TTC549 (cell line): ENCODE results near the gene LRRC15.

ENCODE experiments used
- FAIRE-seq: peaks from 2 replicates; lab custom pipeline; 2012; peaks lifted over from hg19 to GRCh38; lab: Jason Lieb, UNC

Gene LRRC15

DNA sequence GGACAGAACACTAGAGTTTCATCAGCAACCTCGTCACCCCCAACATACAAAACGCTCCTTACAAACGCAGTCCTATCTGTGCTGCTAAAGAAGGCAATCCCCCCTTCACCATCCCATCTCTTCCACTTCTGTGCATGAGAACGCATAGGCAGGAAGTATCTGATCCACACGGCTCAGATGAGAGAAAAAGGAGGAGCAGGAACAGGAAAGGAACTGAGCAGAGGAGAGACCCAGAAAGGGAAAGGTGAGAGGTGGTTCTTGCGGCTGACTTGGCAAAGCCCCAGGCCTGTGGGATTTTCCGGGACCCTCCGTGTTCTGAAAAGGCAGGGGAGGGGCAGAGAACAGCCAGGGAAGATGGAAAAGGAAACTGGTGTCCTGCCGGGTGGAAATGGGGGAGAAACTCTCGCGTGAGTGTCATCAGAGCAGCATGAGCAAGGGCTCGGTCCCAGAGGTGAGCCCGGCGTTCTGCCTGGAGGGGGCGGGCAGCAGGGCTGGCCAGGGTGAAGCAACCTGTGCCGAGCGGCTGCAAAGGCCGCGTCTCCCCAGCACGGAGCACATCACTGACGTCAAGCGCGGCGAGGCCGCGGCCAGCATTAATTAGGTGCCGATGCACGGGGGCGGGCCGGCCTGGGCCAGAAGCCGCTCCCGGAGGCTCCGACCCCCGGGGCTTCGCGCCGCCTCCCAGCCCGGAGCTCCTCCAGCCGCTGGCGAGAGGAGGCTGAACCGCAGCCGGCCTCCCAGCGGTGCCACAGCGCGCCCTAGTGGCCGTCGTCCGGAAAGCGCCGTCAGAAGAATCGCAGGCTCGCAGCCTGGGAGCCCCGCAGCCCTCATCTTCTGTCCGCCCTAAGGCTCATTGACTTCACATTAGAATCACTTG lies 54.2 kb downstream of the LRRC15 start:
- FAIRE-seq: no peak

GRCh38 chr3:194314388-194315068 lies 55.0 kb downstream of the LRRC15 start:
- FAIRE-seq: no peak

GRCh38 chr3:194313560-194314387 lies 55.8 kb downstream of the LRRC15 start:
- FAIRE-seq: no peak

DNA sequence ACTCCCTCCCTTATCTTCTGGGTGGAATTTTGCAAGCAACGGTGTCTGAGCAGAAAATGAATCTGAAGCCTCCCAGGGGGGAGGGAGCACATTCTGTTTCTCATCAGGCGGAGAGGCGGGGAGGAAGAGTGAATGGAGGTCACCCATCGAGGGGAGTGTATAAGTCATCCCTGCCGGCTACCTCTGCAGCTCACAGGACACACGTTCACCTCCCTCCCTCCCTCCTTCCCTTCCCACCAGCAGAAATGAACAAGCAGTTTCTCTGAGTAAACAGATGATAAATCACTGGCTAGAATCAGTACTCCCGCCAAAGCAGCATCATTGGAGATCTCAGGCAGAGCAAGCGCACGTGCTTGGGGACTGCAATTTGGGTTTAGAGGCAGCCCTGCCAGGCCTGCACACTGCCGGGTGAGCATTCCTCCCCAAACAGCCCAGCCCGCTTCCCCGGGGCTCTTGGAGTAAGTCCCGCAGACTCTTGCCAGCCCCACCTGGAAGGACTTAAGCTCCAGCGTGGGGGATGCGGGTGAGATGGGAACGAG lies 56.7 kb downstream of the LRRC15 start:
- no peak for FAIRE-seq

GRCh38 chr3:194312186-194312742 lies 57.3 kb downstream of the LRRC15 start:
- FAIRE-seq: no peak

DNA sequence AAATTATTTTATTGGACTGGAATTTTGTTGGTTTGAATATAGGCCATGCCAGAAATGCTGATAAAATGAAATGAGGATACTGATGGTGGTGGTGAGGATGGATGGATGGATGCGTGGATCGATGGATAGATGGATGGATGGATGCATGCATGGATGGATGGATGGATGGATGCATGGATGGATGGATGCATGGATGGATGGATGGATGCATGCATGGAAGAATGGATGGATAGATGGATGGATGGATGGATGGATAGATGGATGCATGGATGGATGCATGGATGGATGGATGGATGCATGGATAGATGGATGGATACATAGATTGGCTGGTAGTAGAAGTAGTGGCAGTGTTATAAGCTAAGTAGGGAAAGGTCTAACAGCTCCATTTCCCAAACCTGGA lies 58.5 kb downstream of the LRRC15 start:
- FAIRE-seq: no peak

DNA sequence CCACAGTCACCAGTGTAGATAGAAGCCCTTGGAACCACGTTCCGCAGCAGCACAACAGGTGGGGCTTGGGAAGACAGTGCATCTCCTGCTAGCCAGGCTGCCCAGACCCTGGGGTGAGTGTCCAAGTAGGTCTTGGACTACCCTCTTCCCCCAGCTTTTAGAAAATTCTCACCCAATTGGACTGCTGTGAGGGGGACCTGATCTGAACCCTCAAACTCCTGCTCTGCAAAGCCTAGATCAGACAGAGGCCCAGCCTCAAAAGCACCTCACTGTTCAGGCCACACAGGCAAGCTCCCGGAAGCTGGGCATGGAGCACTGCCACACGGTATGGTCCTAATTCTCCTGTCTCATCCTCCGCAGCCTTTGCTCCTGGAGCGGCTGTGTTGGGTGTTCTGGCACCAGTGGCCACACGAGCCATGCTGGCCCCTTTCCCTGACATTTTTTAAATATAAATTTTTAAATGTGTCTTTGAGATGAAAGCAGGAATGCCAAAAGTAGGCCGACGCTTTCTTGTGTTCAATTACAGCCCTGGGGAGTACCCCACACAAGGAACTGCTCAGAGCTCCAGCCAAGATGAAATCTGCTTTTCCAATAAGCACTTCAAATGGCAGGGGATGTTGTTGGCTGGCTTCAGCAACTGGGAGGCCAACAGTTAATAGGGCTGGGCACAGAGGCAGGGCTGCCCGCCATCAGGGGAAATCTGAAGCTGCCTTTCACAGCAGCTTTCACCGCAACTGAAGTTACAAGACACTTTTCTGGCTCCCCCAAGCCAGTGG lies 59.3 kb downstream of the LRRC15 start:
- no peak for FAIRE-seq

GRCh38 chr3:194308601-194309449 lies 60.7 kb downstream of the LRRC15 start:
- no peak for FAIRE-seq

- FAIRE-seq: no peak
These were observed 61.7 kb downstream of the LRRC15 start for GRCh38 chr3:194307849-194308248.

GRCh38 chr3:194306771-194307640 lies 62.5 kb downstream of the LRRC15 start:
- no peak for FAIRE-seq

DNA sequence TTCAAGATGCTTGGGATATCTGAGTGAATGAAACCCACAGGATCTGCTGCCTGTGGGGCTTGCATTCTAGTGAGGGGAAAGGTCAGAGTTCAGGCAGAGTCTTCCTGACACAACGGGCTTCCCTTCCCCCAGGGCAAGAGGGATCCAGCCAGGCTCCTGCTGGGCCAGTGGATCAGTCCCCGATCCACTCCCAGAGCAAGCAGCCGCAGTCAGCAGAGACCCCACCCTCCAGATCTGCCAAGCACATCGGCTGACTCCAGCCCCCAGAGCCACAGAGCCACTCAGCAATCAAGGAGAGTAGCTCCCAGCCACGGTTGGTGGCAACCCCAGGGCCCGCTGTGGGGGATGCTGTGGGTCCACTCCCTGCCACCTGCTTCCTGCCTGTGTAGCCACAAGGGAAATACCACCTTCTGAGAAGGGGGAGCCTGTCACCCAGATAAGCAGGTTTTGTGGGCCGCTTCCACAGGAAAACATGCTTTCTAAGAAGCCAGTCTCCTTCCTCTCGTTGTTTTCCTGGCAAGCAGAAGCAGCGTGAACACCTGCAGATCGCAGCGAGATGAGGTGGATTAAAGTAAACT lies 63.3 kb downstream of the LRRC15 start:
- FAIRE-seq: no peak

- FAIRE-seq: no peak
These were observed 64.0 kb downstream of the LRRC15 start for GRCh38 chr3:194305356-194306108.
